KOPT-K1 (cell line): ENCODE data around the gene GLYAT.

Source experiments
- H3K27ac ChIP-seq: fragments of 200-600 bp; sonication (generic); 2 replicates; pipeline ENCODE4 v1.5.1; 2016; ENCODE audit warnings: antibody characterized with exemption, mild to moderate bottlenecking, low read depth, low read length; ENCODE audit not compliant: poor library complexity, severe bottlenecking
- H3K36me3 ChIP-seq: fragments of 200-600 bp; sonication (generic); 2 replicates; pipeline ENCODE4 v1.5.1; 2017; ENCODE audit warnings: antibody characterized with exemption, mild to moderate bottlenecking, low read length, moderate library complexity; ENCODE audit not compliant: insufficient read depth
- H3K9me3 ChIP-seq: fragments of 200-600 bp; sonication (generic); 2 replicates; pipeline ENCODE4 v1.5.1; 2017; ENCODE audit warnings: antibody characterized with exemption, low read length, mild to moderate bottlenecking; ENCODE audit not compliant: insufficient read depth, poor library complexity, severe bottlenecking

GLYAT gene, protein sequence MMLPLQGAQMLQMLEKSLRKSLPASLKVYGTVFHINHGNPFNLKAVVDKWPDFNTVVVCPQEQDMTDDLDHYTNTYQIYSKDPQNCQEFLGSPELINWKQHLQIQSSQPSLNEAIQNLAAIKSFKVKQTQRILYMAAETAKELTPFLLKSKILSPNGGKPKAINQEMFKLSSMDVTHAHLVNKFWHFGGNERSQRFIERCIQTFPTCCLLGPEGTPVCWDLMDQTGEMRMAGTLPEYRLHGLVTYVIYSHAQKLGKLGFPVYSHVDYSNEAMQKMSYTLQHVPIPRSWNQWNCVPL

GRCh38 chr11:58731819-58732218 is at the start of gene GLYAT:
Gene GLYAT (minus strand): TSS chr11:58731943. CDS start chr11:58724496, 7,447 bp downstream.
- no peaks in the 10 kb centered on the region for H3K9me3 ChIP-seq
- no peaks in the 10 kb centered on the region for H3K36me3 ChIP-seq
- H3K27ac ChIP-seq: no peak within 1 kb of the TSS

- no peaks in the 10 kb centered on the region for H3K36me3 ChIP-seq
- no peaks in the 10 kb centered on the region for H3K9me3 ChIP-seq
- H3K27ac ChIP-seq: no peak overlapping the region
These were observed 49.6 kb upstream of the GLYAT start for GRCh38 chr11:58781345-58781744.

DNA sequence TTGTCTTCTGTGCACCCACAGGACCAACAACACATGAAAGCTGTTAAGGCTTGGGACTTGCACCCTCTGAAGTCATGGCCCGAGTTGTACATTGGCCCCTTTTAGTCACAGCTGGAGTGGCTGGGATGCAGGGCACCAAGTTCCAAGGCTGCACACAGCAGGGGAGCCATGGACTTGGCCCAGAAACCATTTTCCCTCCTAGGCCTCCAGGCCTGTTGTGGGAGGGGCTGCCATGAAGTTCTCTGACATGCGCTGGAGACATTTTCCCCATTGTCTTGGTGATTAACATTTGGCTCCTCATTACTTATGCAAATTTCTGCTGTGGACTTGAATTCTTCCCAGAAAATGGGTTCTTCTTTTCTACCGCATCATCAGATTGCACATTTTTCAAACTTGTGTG is 48.8 kb upstream of the GLYAT start:
- Histone ChIP-seq H3K9me3 (no peaks in the 10 kb centered on the region), H3K36me3 (no peaks in the 10 kb centered on the region), H3K27ac (no peak overlapping the region)

- no peaks in the 10 kb centered on the region for H3K36me3 ChIP-seq
These were observed 45.4 kb upstream of the GLYAT start for GRCh38 chr11:58776891-58777710.

DNA sequence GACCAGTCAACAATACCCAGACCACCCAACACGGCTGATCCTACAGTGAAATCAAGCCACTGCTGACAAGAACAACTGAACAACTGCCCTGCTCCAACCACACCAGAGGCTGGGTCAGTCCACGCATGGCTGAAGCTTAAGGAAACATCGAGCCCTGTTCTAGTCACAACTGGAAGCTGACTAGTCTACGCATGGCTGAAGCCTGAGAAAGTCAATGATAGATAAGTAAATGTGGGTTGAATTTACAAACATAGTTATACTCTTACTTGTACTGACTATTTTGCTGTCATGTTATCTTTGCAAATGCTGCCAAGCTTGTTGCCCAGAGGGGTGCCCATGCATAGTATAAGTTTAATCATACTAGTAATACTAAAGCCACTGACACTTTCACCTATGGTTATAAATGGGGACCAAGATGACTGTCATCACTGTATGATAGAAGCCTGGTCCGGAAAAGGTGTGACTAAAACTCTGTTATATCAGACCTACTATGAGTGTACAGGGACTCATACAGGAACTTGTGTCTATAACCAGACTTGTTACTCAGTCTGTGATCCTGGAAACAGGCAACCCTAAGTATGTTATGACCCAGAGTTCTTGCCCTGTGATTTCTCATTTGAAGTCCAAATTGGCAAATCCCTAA is 43.4 kb upstream of the GLYAT start:
- H3K27ac ChIP-seq: no peak overlapping the region
- H3K36me3 ChIP-seq: no peaks in the 10 kb centered on the region
- no peaks in the 10 kb centered on the region for H3K9me3 ChIP-seq

More at GRCh38 chr11:58776891-58777710, 45.4 kb upstream of the GLYAT start:
- Histone ChIP-seq H3K9me3 (no peaks in the 10 kb centered on the region), H3K27ac (no peak overlapping the region)

DNA sequence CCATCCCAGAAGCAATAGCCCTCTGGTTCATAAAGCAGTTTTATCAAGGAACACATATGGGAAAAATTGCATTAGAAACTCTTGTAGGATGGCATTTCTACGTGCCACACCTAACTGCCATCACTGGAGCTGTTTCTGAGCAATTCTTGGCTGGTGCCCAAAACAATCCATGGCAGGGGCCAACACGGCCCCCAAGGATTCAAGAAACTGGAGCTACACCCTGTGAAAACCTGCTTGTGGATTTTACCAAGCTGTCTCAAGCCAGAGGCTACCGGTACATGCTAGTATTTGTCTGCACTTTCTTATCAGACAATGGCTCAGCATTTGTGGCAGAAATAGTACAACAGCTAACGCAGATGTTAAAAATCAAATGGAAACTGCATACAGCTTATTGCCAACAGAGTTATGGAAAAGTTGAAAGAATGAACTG is 42.4 kb upstream of the GLYAT start:
- Histone ChIP-seq H3K9me3 (no peaks in the 10 kb centered on the region), H3K36me3 (no peaks in the 10 kb centered on the region), H3K27ac (no peak overlapping the region)

GRCh38 chr11:58773337-58773736 is 41.6 kb upstream of the GLYAT start:
- no peak overlapping the region for H3K27ac ChIP-seq
- H3K9me3 ChIP-seq: no peaks in the 10 kb centered on the region
- no peaks in the 10 kb centered on the region for H3K36me3 ChIP-seq

DNA sequence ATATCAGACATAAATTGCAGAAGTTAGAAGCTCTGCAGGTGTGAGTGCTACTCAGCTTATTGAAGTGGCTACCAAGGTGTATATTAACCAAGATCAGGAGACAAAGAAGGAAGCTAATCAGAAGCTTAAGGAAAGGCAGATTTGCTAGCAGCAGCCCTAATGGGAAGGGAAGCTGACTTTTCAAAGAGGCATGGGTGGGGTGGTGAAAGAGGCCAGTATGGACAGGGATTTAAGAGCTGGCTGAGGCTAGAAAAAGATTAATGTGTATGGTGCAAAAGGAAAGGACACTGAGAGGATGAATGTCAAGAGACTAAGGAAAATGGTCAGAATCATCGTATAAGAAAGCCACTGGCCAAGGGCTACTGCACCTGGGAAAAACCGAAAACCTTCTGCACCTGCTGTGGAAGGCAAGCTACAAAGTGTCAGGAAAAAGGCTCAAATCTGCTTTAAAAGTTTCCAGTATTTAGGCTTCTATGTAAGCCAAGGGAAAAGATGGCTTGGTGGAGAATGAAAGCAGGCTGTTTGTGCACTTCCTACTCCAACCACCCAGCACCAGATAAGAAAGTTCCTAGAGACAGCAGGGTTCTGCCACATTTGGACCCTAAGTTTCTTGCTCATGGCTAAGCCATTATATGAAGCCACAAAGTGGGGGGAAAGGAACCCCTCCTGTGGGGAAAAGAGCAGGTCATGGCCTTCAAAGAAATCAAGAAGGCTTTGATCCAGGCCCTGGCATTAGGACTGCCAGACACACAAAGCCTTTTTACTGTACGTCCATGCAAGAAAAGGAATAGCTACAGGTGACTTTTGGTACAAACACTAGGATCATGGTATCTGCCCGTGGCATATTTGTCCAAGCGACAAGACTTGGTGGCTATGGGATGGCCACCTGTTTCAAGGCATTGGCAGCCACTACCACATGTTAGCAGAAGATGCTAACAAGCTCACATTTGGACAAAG is 40.9 kb upstream of the GLYAT start:
- H3K27ac ChIP-seq: no peak overlapping the region
- H3K9me3 ChIP-seq: no peaks in the 10 kb centered on the region
- H3K36me3 ChIP-seq: no peaks in the 10 kb centered on the region

- Histone ChIP-seq H3K36me3 (no peaks in the 10 kb centered on the region), H3K9me3 (no peaks in the 10 kb centered on the region), H3K27ac (no peak overlapping the region)
These were observed 39.7 kb upstream of the GLYAT start for GRCh38 chr11:58771458-58771855.

DNA sequence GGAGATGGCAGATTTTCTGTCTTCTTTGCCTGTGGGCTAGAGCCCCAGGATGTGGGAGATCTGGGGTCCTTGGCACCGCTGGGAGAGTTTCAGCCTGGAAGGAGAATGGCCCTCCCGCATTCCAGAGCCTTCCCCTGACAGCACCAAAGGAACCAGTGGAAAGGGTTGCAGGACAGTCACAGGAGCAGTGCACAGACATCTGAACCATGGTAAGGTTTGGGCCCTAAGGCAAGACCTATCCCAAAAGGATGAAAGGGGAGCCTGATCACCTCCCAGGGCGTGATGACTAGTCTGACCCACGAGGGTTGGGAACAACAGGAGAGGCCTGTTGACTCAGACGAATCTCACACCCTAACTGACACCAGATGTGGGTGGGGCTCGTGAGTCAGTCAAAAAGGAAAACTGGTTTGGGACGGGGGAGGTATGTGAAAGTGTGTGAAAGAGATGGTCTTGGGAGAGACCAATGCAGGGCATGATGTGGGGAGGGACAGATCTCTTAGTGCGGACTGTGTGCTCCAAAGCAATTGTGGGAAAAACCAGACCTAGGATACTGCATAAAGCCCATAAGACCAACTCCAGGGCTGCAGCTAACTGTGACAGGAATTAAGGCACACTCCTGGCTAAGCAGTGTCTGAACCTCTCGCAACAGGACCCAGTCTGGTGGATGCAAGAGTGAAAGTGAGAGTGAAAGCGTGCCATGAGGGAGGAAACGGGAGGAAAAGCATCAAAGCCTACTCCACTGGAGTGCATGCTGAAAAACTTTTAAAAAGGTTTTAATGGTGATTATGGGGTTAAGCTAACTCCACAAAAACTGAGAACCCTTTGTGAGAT is 39.1 kb upstream of the GLYAT start:
- Histone ChIP-seq H3K36me3 (no peaks in the 10 kb centered on the region), H3K9me3 (no peaks in the 10 kb centered on the region), H3K27ac (no peak overlapping the region)

DNA sequence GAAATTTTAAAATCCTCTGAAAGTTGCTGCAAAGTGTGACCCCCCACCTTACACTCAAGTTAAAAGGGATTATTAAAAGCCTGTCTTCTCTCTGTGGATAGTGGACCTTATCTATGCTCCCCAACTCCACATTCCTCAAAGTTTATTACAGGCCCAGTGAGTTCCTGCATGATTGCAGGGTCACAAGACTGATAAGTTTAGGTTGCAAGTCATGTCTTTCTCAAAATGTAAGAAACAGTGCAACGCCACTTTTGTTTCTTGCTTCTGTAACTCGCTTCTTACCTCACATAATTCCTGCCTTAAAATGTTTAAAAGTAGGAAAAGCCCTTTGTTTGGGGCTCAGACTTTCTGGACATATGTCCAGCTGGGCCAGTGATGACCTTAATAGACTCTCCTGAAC is 38.4 kb upstream of the GLYAT start:
- H3K27ac ChIP-seq: no peak overlapping the region
- no peaks in the 10 kb centered on the region for H3K9me3 ChIP-seq

GRCh38 chr11:58769308-58769707 is 37.6 kb upstream of the GLYAT start:
- Histone ChIP-seq H3K27ac (no peak overlapping the region), H3K36me3 (no peaks in the 10 kb centered on the region), H3K9me3 (no peaks in the 10 kb centered on the region)

More for the DNA sequence above, 38.4 kb upstream of the GLYAT start:
- no peaks in the 10 kb centered on the region for H3K36me3 ChIP-seq

- H3K36me3 ChIP-seq: no peaks in the 10 kb centered on the region
- H3K9me3 ChIP-seq: no peaks in the 10 kb centered on the region
- H3K27ac ChIP-seq: no peak overlapping the region
These were observed 36.4 kb upstream of the GLYAT start for GRCh38 chr11:58768137-58768536.

GRCh38 chr11:58765078-58765477 is 33.3 kb upstream of the GLYAT start:
- Histone ChIP-seq H3K36me3 (no peaks in the 10 kb centered on the region), H3K9me3 (no peaks in the 10 kb centered on the region), H3K27ac (no peak overlapping the region)
